ENCODE results near the gene TBC1D13. TPM values are rescaled to one million over a fixed set of nuclear protein-coding genes. Genes with fewer than 3 reads are reported as not detected.

The TBC1D13 gene
- total and polyA plus RNA-seq, 10 of the 15 experiments (the other 5 are each of a cell fraction or from before 2014, with no cell fraction given) = 3.0 to 23.1 (median 16.5) TPM

DNA sequence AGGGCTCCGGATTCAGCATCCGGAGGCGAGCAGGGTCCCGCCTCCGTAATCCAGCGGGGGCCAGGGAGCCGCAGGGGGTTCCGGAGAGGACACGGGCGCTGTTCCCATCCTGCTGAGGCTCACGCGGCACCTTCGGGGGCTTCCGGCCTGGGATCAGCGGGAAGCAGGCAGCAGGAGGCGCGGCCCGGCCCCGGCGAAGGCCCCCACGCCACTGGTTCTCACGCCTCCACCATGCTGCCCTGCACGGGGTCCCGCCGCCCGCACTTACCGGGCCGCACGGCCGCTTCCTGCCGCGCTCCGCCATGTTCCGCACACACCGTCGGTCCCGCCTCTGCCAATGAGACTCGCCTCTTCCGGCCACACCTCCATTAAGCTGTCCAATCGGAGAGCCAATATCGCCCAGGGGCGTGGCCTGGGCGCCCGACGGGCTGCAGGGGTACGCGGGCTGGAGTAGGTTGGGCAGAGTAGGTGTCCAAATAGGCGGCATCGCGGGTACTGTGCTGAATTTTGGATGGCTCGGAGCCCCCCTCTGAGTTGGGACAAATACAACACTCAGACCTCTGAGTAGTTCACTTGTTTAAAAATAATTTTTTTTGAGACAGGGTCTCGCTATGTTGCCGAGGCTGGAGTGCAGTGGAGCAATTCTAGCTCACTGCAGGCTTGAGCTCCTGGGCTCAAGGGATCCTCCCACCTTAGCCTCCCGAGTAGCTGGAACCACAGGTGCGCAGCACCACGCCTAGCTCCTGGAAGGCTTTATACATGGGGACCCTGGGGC lies 42.6 kb downstream of the TBC1D13 start, which contains the start of gene SPOUT1 (continued):
- TF ChIP-seq TCF3 (IDR thresholded peaks at IDR 0.05; ENCODE audit: borderline replicate concordance, insufficient read depth, low read depth, low read length) = 0 out of 2 replicates have a peak, but pooled peaks have one; percentile 68
- peak; percentile 46; the same call in 1 of the 3 replicates for TF ChIP-seq POU2F2 (IDR thresholded peaks at IDR 0.05; ENCODE audit: borderline replicate concordance, low read depth, low read length)
- no peak for TF ChIP-seq KAT2A (conservative IDR thresholded peaks at IDR 0.05; ENCODE audit: control insufficient read depth, low read depth, low read length)
- TF ChIP-seq GABPA (IDR thresholded peaks at IDR 0.05; ENCODE audit: low read depth) = peak; percentile 69; the same call in 1 of the 2 replicates
- TF ChIP-seq RAD21 (IDR thresholded peaks at IDR 0.05; ENCODE audit: insufficient read depth, low read depth, low read length) = no peak
- TF ChIP-seq, protein P1, sequence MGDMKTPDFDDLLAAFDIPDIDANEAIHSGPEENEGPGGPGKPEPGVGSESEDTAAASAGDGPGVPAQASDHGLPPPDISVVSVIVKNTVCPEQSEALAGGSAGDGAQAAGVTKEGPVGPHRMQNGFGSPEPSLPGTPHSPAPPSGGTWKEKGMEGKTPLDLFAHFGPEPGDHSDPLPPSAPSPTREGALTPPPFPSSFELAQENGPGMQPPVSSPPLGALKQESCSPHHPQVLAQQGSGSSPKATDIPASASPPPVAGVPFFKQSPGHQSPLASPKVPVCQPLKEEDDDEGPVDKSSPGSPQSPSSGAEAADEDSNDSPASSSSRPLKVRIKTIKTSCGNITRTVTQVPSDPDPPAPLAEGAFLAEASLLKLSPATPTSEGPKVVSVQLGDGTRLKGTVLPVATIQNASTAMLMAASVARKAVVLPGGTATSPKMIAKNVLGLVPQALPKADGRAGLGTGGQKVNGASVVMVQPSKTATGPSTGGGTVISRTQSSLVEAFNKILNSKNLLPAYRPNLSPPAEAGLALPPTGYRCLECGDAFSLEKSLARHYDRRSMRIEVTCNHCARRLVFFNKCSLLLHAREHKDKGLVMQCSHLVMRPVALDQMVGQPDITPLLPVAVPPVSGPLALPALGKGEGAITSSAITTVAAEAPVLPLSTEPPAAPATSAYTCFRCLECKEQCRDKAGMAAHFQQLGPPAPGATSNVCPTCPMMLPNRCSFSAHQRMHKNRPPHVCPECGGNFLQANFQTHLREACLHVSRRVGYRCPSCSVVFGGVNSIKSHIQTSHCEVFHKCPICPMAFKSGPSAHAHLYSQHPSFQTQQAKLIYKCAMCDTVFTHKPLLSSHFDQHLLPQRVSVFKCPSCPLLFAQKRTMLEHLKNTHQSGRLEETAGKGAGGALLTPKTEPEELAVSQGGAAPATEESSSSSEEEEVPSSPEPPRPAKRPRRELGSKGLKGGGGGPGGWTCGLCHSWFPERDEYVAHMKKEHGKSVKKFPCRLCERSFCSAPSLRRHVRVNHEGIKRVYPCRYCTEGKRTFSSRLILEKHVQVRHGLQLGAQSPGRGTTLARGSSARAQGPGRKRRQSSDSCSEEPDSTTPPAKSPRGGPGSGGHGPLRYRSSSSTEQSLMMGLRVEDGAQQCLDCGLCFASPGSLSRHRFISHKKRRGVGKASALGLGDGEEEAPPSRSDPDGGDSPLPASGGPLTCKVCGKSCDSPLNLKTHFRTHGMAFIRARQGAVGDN (IDR thresholded peaks at IDR 0.05) = peak; percentile 70; the same call in 1 of the 2 replicates
- TF ChIP-seq PAX8 (IDR thresholded peaks at IDR 0.05) = no peak
- TF ChIP-seq ETV6 (conservative IDR thresholded peaks at IDR 0.05 in 1 of 2, IDR thresholded peaks at IDR 0.05 in 1 of 2; ENCODE audit: borderline replicate concordance in 1 of 2, low read depth in 1 of 2) = no peak
- TF ChIP-seq RB1 (IDR thresholded peaks at IDR 0.05; ENCODE audit: borderline replicate concordance) = peak; percentile 52; the same call in 1 of the 2 replicates
- TF ChIP-seq, protein P2, sequence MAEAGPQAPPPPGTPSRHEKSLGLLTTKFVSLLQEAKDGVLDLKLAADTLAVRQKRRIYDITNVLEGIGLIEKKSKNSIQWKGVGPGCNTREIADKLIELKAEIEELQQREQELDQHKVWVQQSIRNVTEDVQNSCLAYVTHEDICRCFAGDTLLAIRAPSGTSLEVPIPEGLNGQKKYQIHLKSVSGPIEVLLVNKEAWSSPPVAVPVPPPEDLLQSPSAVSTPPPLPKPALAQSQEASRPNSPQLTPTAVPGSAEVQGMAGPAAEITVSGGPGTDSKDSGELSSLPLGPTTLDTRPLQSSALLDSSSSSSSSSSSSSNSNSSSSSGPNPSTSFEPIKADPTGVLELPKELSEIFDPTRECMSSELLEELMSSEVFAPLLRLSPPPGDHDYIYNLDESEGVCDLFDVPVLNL (IDR thresholded peaks at IDR 0.05; ENCODE audit: low read depth, low read length) = no peak
- TF ChIP-seq EZH2 (IDR thresholded peaks at IDR 0.05; ENCODE audit: borderline replicate concordance, control insufficient read depth, low read depth, low read length) = no peak
- no peak for TF ChIP-seq CBX5 (IDR thresholded peaks at IDR 0.05; ENCODE audit: low read depth)
- no peak for TF ChIP-seq BCL11A (IDR thresholded peaks at IDR 0.05; ENCODE audit: low read depth, low read length)
- no peak for TF ChIP-seq CHD2 (IDR thresholded peaks at IDR 0.05; ENCODE audit: borderline replicate concordance, low read depth, low read length)
- TF ChIP-seq IKZF1 (conservative IDR thresholded peaks at IDR 0.05) = peak; percentile 83
- TF ChIP-seq MYB (IDR thresholded peaks at IDR 0.05; ENCODE audit: borderline replicate concordance, low read depth, low read length) = no peak
- TF ChIP-seq SREBF1 (IDR thresholded peaks at IDR 0.05; ENCODE audit: low read length) = no peak
- TF ChIP-seq NBN (IDR thresholded peaks at IDR 0.05) = no peak
- no peak for TF ChIP-seq WRNIP1 (IDR thresholded peaks at IDR 0.05; ENCODE audit: borderline replicate concordance, low read depth, low read length)
- no peak for TF ChIP-seq SMARCA5 (IDR thresholded peaks at IDR 0.05)
- TF ChIP-seq SPI1 (IDR thresholded peaks at IDR 0.05; ENCODE audit: borderline replicate concordance, insufficient read depth, low read depth, low read length) = 0 out of 2 replicates have a peak, but pooled peaks have one; percentile 23
- TF ChIP-seq MTA2 (IDR thresholded peaks at IDR 0.05; ENCODE audit: low read depth) = no peak
- TF ChIP-seq POLR2AphosphoS2 (IDR thresholded peaks at IDR 0.05; ENCODE audit: low read depth, low read length) = peak; percentile 78; the same call in 1 of the 2 replicates
- no peak for TF ChIP-seq HDAC6 (IDR thresholded peaks at IDR 0.05; ENCODE audit: unreplicated experiment)
- no peak for TF ChIP-seq TCF12 (IDR thresholded peaks at IDR 0.05; ENCODE audit: low read depth, low read length)
- TF ChIP-seq, protein P3, sequence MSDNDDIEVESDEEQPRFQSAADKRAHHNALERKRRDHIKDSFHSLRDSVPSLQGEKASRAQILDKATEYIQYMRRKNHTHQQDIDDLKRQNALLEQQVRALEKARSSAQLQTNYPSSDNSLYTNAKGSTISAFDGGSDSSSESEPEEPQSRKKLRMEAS (IDR thresholded peaks at IDR 0.05; ENCODE audit: low read depth, low read length) = peak; percentile 67; the same call in 1 of the 2 replicates
- TF ChIP-seq RUNX3 (IDR thresholded peaks at IDR 0.05; ENCODE audit: low read length) = peak; percentile 15; the same call in 1 of the 2 replicates
